Endodermal cell (in vitro differentiated cells): ENCODE results near the gene GPATCH4. TPM values are rescaled to one million over a fixed set of nuclear protein-coding genes. Genes with fewer than 3 reads are reported as not detected.

Experiments used
- DNase-seq: peaks from one replicate; pipeline ENCODE4 v3.0.0-alpha.2; 2017
- H3K27ac ChIP-seq: 2 replicates; pipeline ENCODE4 v1.5.1; 2013; ENCODE audit warnings: mild to moderate bottlenecking, low read depth, low read length, moderate library complexity
- H3K27me3 ChIP-seq: 2 replicates; pipeline ENCODE4 v1.6.1; 2013; ENCODE audit warnings: mild to moderate bottlenecking, low read length, moderate library complexity; ENCODE audit not compliant: insufficient read depth, control insufficient read depth, poor library complexity, severe bottlenecking
- H3K36me3 ChIP-seq: 2 replicates; pipeline ENCODE4 v1.7.0; 2013; ENCODE audit warnings: mild to moderate bottlenecking, low read length, moderate library complexity; ENCODE audit not compliant: control insufficient read depth, insufficient read depth
- H3K4me1 ChIP-seq: one replicate; pipeline ENCODE4 v1.7.0; 2013; ENCODE audit warnings: low read length; ENCODE audit not compliant: control insufficient read depth, insufficient read depth
- H3K4me3 ChIP-seq: 2 replicates; pipeline ENCODE4 v1.5.1; 2013; ENCODE audit warnings: mild to moderate bottlenecking, low read length, moderate library complexity
- H3K9ac ChIP-seq: 2 replicates; pipeline ENCODE4 v1.6.1; 2013; ENCODE audit warnings: mild to moderate bottlenecking, low read length, moderate library complexity; ENCODE audit not compliant: poor library complexity, severe bottlenecking; ENCODE audit errors: extremely low read depth
- H3K9me3 ChIP-seq: 2 replicates; pipeline ENCODE4 v1.6.1; 2013; ENCODE audit warnings: mild to moderate bottlenecking, low read length, moderate library complexity; ENCODE audit not compliant: control insufficient read depth
- H3K27ac Mint-ChIP-seq: 2 replicates; pipeline ENCODE4 v1.8.0; 2020; ENCODE audit warnings: mixed read lengths
- H3K27me3 Mint-ChIP-seq: 2 replicates; pipeline ENCODE4 v1.8.0; 2021; ENCODE audit warnings: mild to moderate bottlenecking, mixed read lengths; ENCODE audit not compliant: insufficient read depth
- H3K36me3 Mint-ChIP-seq: 2 replicates; pipeline ENCODE4 v1.8.0; 2020; ENCODE audit warnings: low read depth, mixed read lengths
- H3K4me1 Mint-ChIP-seq: 2 replicates; pipeline ENCODE4 v1.8.0; 2020; ENCODE audit warnings: mixed read lengths
- H3K4me3 Mint-ChIP-seq: 2 replicates; pipeline ENCODE4 v1.8.0; 2020; ENCODE audit warnings: mild to moderate bottlenecking, moderate library complexity, mixed read lengths
- H3K9me3 Mint-ChIP-seq: 2 replicates; pipeline ENCODE4 v1.8.0; 2020; ENCODE audit warnings: mild to moderate bottlenecking, mixed read lengths
- WGBS, 2 experiments: methylation state at CpG; one replicate each; pipeline versions ENCODE4 v1.1.5 to v1.1.7; 2013; ENCODE audit warnings: missing lambda C conversion rate in 2 of 2, mixed read lengths in 1 of 2; ENCODE audit not compliant: insufficient coverage in 1 of 2, insufficient read length in 1 of 2; 5-methylcytosine and 5-hydroxymethylcytosine counted together
- total RNA-seq, 2 donors: library from RNA; stranded (reverse); fragmentation: NEBNext Ultra II Directional in 1 of 2; extraction: Animal tissue kit (Norgen Biotek cat#: 25700) in 1 of 2; gene quantifications; 2 replicates in 1 of 2; 3 replicates in 1 of 2; pipeline ENCODE4 v1.2.1, GENCODE V29; 2021
- TF ChIP-seq, protein P1 (sequence below): fragments of 200-600 bp; sonication (generic); conservative IDR thresholded peaks from 2 replicates; pipeline ENCODE4 v1.5.0; 2021; ENCODE audit warnings: antibody characterized with exemption, mild to moderate bottlenecking

GPATCH4 gene
- total RNA-seq, 2 donors from 2014 or later = 23.0 to 34.4 TPM

DNA sequence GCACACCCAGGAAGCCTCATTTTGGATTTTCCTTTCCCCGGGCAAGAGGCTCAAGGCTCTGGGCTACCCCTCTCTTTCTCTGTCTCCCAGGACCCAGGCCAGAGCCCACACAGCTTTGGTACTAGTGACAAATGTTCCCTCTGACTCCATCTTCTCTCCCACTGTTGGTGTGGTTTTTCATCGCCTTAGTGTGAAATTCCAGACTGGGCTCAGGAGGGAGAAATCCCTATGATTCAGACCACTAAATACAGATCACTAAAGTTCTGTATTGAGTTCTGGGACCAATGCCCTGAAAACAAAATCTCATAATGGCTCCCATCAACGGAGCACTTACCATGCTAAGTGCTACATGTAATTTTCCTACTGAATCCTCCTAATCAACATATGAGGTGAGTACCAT lies 55.0 kb downstream of the GPATCH4 start:
- TF ChIP-seq, protein P1, sequence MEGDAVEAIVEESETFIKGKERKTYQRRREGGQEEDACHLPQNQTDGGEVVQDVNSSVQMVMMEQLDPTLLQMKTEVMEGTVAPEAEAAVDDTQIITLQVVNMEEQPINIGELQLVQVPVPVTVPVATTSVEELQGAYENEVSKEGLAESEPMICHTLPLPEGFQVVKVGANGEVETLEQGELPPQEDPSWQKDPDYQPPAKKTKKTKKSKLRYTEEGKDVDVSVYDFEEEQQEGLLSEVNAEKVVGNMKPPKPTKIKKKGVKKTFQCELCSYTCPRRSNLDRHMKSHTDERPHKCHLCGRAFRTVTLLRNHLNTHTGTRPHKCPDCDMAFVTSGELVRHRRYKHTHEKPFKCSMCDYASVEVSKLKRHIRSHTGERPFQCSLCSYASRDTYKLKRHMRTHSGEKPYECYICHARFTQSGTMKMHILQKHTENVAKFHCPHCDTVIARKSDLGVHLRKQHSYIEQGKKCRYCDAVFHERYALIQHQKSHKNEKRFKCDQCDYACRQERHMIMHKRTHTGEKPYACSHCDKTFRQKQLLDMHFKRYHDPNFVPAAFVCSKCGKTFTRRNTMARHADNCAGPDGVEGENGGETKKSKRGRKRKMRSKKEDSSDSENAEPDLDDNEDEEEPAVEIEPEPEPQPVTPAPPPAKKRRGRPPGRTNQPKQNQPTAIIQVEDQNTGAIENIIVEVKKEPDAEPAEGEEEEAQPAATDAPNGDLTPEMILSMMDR = no peak

DNA sequence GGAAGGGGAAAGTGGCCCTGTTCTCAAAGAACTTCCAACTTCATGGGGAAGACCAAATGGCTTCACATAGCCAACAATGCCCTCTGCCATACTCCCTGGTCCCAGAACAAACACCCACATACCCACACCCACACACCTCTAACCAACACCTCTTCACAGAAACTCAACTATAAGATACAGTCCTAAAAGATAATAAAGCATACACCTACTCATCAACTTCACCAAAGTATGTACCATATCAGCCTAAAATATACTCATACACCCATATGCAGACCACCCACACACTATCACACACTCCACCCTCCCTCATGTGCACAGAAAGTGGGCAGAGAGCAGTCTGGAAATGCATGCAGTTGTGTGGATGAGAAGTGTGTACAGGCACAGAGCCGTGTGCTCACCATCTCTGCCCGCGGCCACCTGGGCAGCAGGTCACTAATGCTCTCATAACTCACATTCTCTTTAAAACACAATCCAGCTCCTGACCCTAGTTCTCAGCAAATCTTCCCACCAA lies 56.6 kb downstream of the GPATCH4 start:
- TF ChIP-seq, protein P1 = no peak
- Histone ChIP-seq H3K27ac (no peak overlapping the region), H3K9ac (no peak overlapping the region), H3K27me3 (no peaks in the 10 kb centered on the region), H3K4me3 (no peak overlapping the region), H3K4me1 (no peaks in the 10 kb centered on the region), H3K36me3 (peaks cover 57% of the 10 kb centered on the region), H3K9me3 (no peaks in the 10 kb centered on the region)
- Mint-ChIP-seq H3K9me3 (no peaks in the 10 kb centered on the region), H3K27me3 (no peaks in the 10 kb centered on the region), H3K36me3 (peaks cover 35% of the 10 kb centered on the region), H3K4me1 (peaks cover 2% of the 10 kb centered on the region), H3K27ac (no peak overlapping the region), H3K4me3 (no peak overlapping the region)
- no peak for DNase-seq
- 95% methylated on average over 3 of the region's 3 CpGs; no CpG with 5 or more reads in 1 of the 2 experiments for WGBS, 2 experiments

More for the DNA sequence above, 55.0 kb downstream of the GPATCH4 start:
- Histone ChIP-seq H3K9ac (no peak overlapping the region), H3K4me1 (no peaks in the 10 kb centered on the region), H3K4me3 (no peak overlapping the region), H3K27me3 (no peaks in the 10 kb centered on the region), H3K36me3 (peaks cover 56% of the 10 kb centered on the region), H3K9me3 (no peaks in the 10 kb centered on the region), H3K27ac (no peak overlapping the region)
- Mint-ChIP-seq H3K27ac (no peak overlapping the region), H3K27me3 (no peaks in the 10 kb centered on the region), H3K9me3 (no peaks in the 10 kb centered on the region), H3K4me1 (no peaks in the 10 kb centered on the region), H3K4me3 (no peak overlapping the region), H3K36me3 (peaks cover 32% of the 10 kb centered on the region)
- WGBS, 2 experiments = 89 to 97% methylated on average over 3 of the region's 3 CpGs
- no peak for DNase-seq

Other genes with a start within 250 kb of the GPATCH4 start
- 1 to 10 TPM; 3.9 to 4.0 TPM for gene RHBG, start 232.3 kb downstream of the GPATCH4 start, total RNA-seq
- gene MEF2D, start 100.7 kb downstream of the GPATCH4 start, total RNA-seq = 10 to 100 TPM; 10.5 to 12.8 TPM
- gene IQGAP3, start 28.9 kb downstream of the GPATCH4 start, total RNA-seq = 10 to 100 TPM; 28.6 to 36.9 TPM
- gene TTC24, start 21.8 kb downstream of the GPATCH4 start, total RNA-seq = not detected
- 100 to 1,000 TPM in 1 of 2 donors, 10 to 100 TPM in 1; 96.0 to 129 TPM for gene NAXE, start 9.7 kb downstream of the GPATCH4 start, total RNA-seq
- 1 to 10 TPM in 1 of 2 donors, under 1 TPM in 1; 0.42 to 2.8 TPM for gene HAPLN2, start 17.9 kb upstream of the GPATCH4 start, total RNA-seq
- gene BCAN, start 40.6 kb upstream of the GPATCH4 start, total RNA-seq = under 1 TPM in 1 of 2 donors, not detected in 1; 0.31 TPM
- gene NES, start 75.9 kb upstream of the GPATCH4 start, total RNA-seq = 100 to 1,000 TPM in 1 of 2 donors, 10 to 100 TPM in 1; 65.8 to 103 TPM
- gene CRABP2, start 104.1 kb upstream of the GPATCH4 start, total RNA-seq = 100 to 1,000 TPM; 243 to 780 TPM
- 10 to 100 TPM; 25.9 to 35.5 TPM for gene METTL25B, start 127.0 kb upstream of the GPATCH4 start, total RNA-seq
- 10 to 100 TPM; 37.2 to 39.9 TPM for gene ISG20L2, start 127.3 kb upstream of the GPATCH4 start, total RNA-seq
- 10 to 100 TPM; 32.2 to 35.5 TPM for gene MRPL24, start 139.6 kb upstream of the GPATCH4 start, total RNA-seq
- 100 to 1,000 TPM; 493 to 495 TPM for gene HDGF, start 150.2 kb upstream of the GPATCH4 start, total RNA-seq
- 100 to 1,000 TPM; 108 to 111 TPM for gene PRCC, start 166.1 kb upstream of the GPATCH4 start, total RNA-seq
- 1 to 10 TPM; 2.4 to 7.7 TPM for gene SH2D2A, start 215.4 kb upstream of the GPATCH4 start, total RNA-seq